ENCODE results near the gene SGTA.

DNA sequence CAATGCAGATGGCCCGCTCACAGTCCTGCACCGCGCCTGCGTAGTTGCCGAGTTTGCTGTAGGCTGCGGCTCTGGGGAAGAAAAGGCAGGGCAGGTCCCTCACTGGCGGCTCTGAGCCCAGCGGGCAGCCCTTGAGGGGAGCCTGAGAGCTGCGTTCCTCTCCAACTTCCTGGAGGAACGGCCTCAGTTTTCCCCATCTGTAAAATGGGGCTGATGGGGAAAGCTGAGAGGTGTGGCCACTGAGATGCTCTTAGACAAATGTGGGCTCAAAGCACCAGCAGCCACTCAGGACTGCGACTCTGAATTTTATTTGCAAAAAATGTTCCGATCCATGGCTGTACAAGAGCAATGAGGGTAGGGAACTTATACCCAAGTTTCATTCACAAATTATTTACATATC lies 19.4 kb downstream of the SGTA start:
- TF ChIP-seq, protein P1, sequence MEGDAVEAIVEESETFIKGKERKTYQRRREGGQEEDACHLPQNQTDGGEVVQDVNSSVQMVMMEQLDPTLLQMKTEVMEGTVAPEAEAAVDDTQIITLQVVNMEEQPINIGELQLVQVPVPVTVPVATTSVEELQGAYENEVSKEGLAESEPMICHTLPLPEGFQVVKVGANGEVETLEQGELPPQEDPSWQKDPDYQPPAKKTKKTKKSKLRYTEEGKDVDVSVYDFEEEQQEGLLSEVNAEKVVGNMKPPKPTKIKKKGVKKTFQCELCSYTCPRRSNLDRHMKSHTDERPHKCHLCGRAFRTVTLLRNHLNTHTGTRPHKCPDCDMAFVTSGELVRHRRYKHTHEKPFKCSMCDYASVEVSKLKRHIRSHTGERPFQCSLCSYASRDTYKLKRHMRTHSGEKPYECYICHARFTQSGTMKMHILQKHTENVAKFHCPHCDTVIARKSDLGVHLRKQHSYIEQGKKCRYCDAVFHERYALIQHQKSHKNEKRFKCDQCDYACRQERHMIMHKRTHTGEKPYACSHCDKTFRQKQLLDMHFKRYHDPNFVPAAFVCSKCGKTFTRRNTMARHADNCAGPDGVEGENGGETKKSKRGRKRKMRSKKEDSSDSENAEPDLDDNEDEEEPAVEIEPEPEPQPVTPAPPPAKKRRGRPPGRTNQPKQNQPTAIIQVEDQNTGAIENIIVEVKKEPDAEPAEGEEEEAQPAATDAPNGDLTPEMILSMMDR (optimal IDR thresholded peaks at IDR 0.05 in 1 of 3, IDR thresholded peaks at IDR 0.05 in 1 of 3, conservative IDR thresholded peaks at IDR 0.05 in 1 of 3; ENCODE audit: extremely low read depth in 1 of 3, insufficient read depth in 2 of 3, low read length in 3 of 3), result no peak
- no peak for TF ChIP-seq EZH2 (IDR thresholded peaks at IDR 0.05; ENCODE audit: low read length)

Measured in keratinocyte (primary cell).